Measurements from ENCODE around the gene APOL2.
"Not testable (repeated sequence)": the region's sequence is repeated elsewhere in the genome, so short reads cannot be mapped to it uniquely, and the experiment has no call there.

APOL2 gene

GRCh38 chr22:36239401-36240171 is at the start of gene APOL2:
TSS of gene APOL2 (minus strand) at chr22:36239527. CDS start at chr22:36233162, 6,365 bp downstream.
- DNase-seq (ENCODE audit: low read depth in 2 of 2, low spot score in 1 of 2) = peak; percentile 58 to 71

- DNase-seq (ENCODE audit: low read depth in 2 of 2, low spot score in 1 of 2) = no peak
Measured at GRCh38 chr22:36288571-36289405, 49.5 kb upstream of the APOL2 start.

- no peak for DNase-seq (ENCODE audit: low read depth in 2 of 2, low spot score in 1 of 2)
Measured at GRCh38 chr22:36287881-36288515, 48.7 kb upstream of the APOL2 start.

GRCh38 chr22:36286096-36286957 is 47.0 kb upstream of the APOL2 start:
- DNase-seq (ENCODE audit: low read depth in 2 of 2, low spot score in 1 of 2) = peak in 1 of 2 donors; percentile 39

- no peak for DNase-seq (ENCODE audit: low read depth in 2 of 2, low spot score in 1 of 2)
Measured at GRCh38 chr22:36285545-36285944, 46.2 kb upstream of the APOL2 start.

- no peak for DNase-seq (ENCODE audit: low read depth in 2 of 2, low spot score in 1 of 2)
Measured at GRCh38 chr22:36285017-36285416, 45.7 kb upstream of the APOL2 start.

GRCh38 chr22:36284171-36284571 is 44.8 kb upstream of the APOL2 start:
- no peak for DNase-seq (ENCODE audit: low read depth in 2 of 2, low spot score in 1 of 2)

GRCh38 chr22:36282328-36282831 is 43.1 kb upstream of the APOL2 start:
- DNase-seq (ENCODE audit: low read depth in 2 of 2, low spot score in 1 of 2) = no peak

GRCh38 chr22:36281781-36282327 is 42.5 kb upstream of the APOL2 start:
- no peak for DNase-seq (ENCODE audit: low read depth in 2 of 2, low spot score in 1 of 2)

- DNase-seq (ENCODE audit: low read depth in 2 of 2, low spot score in 1 of 2) = no peak
Measured at GRCh38 chr22:36280379-36280778, 41.1 kb upstream of the APOL2 start.

- no peak for DNase-seq (ENCODE audit: low read depth in 2 of 2, low spot score in 1 of 2)
Measured at GRCh38 chr22:36279219-36279666, 39.9 kb upstream of the APOL2 start.

GRCh38 chr22:36277482-36278291 is 38.4 kb upstream of the APOL2 start:
- peak in 1 of 2 donors; percentile 32 for DNase-seq (ENCODE audit: low read depth in 2 of 2, low spot score in 1 of 2)

GRCh38 chr22:36274531-36274930 is 35.2 kb upstream of the APOL2 start:
- DNase-seq (ENCODE audit: low read depth in 2 of 2, low spot score in 1 of 2) = no peak

GRCh38 chr22:36271951-36272350 is 32.6 kb upstream of the APOL2 start:
- not testable (repeated sequence) for DNase-seq (ENCODE audit: low read depth in 2 of 2, low spot score in 1 of 2)

GRCh38 chr22:36271231-36271630 is 31.9 kb upstream of the APOL2 start:
- not testable (repeated sequence) for DNase-seq (ENCODE audit: low read depth in 2 of 2, low spot score in 1 of 2)

- no peak for DNase-seq (ENCODE audit: low read depth in 2 of 2, low spot score in 1 of 2)
Measured at GRCh38 chr22:36267896-36268485, 28.7 kb upstream of the APOL2 start.

GRCh38 chr22:36267058-36267457 is 27.7 kb upstream of the APOL2 start:
- no peak for DNase-seq (ENCODE audit: low read depth in 2 of 2, low spot score in 1 of 2)

GRCh38 chr22:36263886-36264664 is 24.7 kb upstream of the APOL2 start:
- not testable (repeated sequence) for DNase-seq (ENCODE audit: low read depth in 2 of 2, low spot score in 1 of 2)

Data from stimulated activated CD8-positive, alpha-beta memory T cell treated with anti-CD3 and anti-CD28 coated beads, Interleukin-4, amount 100 ng/mL, for 1 hour (primary cell).